Measurements from ENCODE around the gene S100A1. TPM values are rescaled to one million over a fixed set of nuclear protein-coding genes. Genes with fewer than 3 reads are reported as not detected.

Gene S100A1
- total RNA-seq, 1 experiment from 2014 or later, result 0.46 TPM

DNA sequence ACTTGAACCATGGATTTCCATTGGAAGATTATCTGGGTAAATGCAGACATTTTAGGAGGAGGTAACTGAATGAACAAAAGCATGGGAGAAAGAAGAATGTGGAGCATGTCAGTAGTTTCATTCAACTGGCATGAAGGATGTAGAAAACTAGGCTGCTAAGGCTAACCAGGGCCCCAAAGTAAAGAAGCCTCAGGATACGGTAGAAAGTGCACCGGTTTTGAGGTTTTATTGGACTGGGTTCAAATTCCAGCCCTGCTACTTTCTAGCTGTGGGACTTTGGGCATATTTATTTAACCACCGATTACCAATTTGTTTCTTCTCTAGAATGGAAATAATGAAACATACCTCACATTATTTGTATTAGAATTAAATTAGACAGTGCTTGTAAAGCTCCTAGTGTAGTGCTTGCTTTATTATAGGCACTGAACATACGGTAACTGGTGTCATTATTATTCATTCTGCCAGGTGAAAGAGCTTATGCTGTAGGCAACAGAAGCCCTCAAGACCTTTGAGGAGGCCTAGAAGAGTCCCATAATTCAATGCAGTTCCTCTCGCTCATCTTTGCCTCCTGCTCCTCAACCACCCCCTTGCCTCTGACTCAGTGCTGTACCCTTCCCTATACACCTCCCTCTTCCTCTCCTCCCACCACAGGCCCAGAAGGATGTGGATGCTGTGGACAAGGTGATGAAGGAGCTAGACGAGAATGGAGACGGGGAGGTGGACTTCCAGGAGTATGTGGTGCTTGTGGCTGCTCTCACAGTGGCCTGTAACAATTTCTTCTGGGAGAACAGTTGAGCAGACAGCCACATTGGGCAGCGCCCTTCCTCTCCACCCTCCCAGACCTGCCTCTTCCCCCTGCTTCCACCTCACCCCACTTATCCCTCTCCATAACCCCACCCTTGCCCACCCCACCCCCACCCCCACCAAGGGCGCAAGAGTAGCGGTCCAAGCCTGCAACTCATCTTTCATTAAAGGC, 3.1 kb downstream of the S100A1 start:
- TF ChIP-seq, protein P1, sequence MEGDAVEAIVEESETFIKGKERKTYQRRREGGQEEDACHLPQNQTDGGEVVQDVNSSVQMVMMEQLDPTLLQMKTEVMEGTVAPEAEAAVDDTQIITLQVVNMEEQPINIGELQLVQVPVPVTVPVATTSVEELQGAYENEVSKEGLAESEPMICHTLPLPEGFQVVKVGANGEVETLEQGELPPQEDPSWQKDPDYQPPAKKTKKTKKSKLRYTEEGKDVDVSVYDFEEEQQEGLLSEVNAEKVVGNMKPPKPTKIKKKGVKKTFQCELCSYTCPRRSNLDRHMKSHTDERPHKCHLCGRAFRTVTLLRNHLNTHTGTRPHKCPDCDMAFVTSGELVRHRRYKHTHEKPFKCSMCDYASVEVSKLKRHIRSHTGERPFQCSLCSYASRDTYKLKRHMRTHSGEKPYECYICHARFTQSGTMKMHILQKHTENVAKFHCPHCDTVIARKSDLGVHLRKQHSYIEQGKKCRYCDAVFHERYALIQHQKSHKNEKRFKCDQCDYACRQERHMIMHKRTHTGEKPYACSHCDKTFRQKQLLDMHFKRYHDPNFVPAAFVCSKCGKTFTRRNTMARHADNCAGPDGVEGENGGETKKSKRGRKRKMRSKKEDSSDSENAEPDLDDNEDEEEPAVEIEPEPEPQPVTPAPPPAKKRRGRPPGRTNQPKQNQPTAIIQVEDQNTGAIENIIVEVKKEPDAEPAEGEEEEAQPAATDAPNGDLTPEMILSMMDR (conservative IDR thresholded peaks at IDR 0.05), result no peak
- no peak for TF ChIP-seq EZH2 (IDR thresholded peaks at IDR 0.05; ENCODE audit: low read depth)
- Histone ChIP-seq H3K4me2 (no peak overlapping the region), H3K9me2 (ENCODE audit: insufficient read depth) (no peaks in the 10 kb centered on the region), H2AFZ (no peak overlapping the region), H4K20me1 (ENCODE audit: insufficient read depth) (peaks cover 4% of the 10 kb centered on the region; the same call in 1 of the 2 replicates), H3K79me2 (ENCODE audit: low read depth) (peaks cover 29% of the 10 kb centered on the region), H3K36me3 (ENCODE audit: low read depth) (peaks cover 3% of the 10 kb centered on the region), H3F3A (ENCODE audit: insufficient read depth, low read depth) (peaks cover 18% of the 10 kb centered on the region), H3K4me1 (replicated peaks; ENCODE audit: insufficient read depth) (peaks cover 26% of the 10 kb centered on the region), H3K27ac (no peak overlapping the region), H3K27me3 (ENCODE audit: insufficient read depth, low read depth) (no peaks in the 10 kb centered on the region), H3K9me3 (ENCODE audit: insufficient read depth, low read depth) (no peaks in the 10 kb centered on the region), H3K4me3 (no peak overlapping the region)
- intact Hi-C loops (cut with micrococcal nuclease; ENCODE audit: unreplicated experiment), result no loop called here
- BruUV-seq (replicated peaks), result no TSS peak
- no peak for DNase-seq
- ChIA-PET POLR2A (ENCODE audit: unreplicated experiment) (no interaction called here), CTCF (no interaction called here)

DNA sequence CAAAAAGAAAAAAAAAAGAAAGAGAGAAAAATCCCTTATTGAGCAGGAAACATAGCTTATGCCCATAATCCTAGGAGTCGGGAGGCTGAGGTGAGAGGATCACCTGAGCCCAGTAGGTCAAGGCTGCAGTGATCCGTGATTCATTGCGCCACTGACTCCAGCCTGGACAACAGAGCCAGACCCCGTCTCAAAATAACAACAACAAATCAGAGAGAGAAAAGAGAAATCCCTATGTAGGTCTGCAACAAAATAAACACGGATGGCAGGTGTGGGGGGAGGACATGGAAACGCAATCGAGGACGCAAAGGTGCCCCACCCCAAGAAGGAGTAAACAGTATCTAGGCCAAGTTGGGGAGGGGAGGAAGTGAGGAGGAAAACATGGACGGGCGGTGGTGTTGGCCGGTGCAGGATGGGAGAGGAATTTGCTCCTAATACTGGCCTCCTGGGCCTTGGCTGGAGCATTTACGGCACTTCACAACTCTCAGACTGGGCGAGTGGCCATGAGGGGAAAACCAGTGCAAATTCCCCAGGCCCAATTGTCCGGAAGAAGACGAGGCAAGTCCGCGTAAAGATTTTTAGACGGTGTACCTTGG, 5.0 kb downstream of the S100A1 start:
- no peaks in the 10 kb centered on the region for H3K9me2 ChIP-seq (ENCODE audit: insufficient read depth)
- DNase-seq, result no peak
- peak overlapping the region; percentile 80 for H3K4me2 ChIP-seq
- H3F3A ChIP-seq (ENCODE audit: insufficient read depth, low read depth), result peaks cover 21% of the 10 kb centered on the region
- ChIA-PET CTCF (no interaction called here), POLR2A (ENCODE audit: unreplicated experiment) (interaction anchor here (0.6 to 2.1 kb wide), 13 partner anchors 15 to 1647 kb away, joined by 3 to 48 read pairs (median 6); partner anchors contain the start of genes S100A14, S100A16 and S100A4)
- TF ChIP-seq, protein P1 (conservative IDR thresholded peaks at IDR 0.05), result no peak
- no peak for TF ChIP-seq EZH2 (IDR thresholded peaks at IDR 0.05; ENCODE audit: low read depth)
- peak overlapping the region; percentile 96; the same call in 1 of the 2 replicates for H3K4me3 ChIP-seq
- H3K4me1 ChIP-seq (replicated peaks; ENCODE audit: insufficient read depth), result peaks cover 20% of the 10 kb centered on the region
- no peaks in the 10 kb centered on the region for H3K27me3 ChIP-seq (ENCODE audit: insufficient read depth, low read depth)
- intact Hi-C loops (cut with micrococcal nuclease; ENCODE audit: unreplicated experiment), result loop anchor here (1.0 kb wide), 1 partner anchor 20 kb away; the partner anchor contains the start of gene S100A16
- peaks cover 12% of the 10 kb centered on the region for H4K20me1 ChIP-seq (ENCODE audit: insufficient read depth)
- H3K36me3 ChIP-seq (ENCODE audit: low read depth), result peaks cover 21% of the 10 kb centered on the region
- peak overlapping the region; percentile 100 for H3K27ac ChIP-seq
- H3K79me2 ChIP-seq (ENCODE audit: low read depth), result peaks cover 43% of the 10 kb centered on the region
- H3K9me3 ChIP-seq (ENCODE audit: insufficient read depth, low read depth), result no peaks in the 10 kb centered on the region
- no TSS peak for BruUV-seq (replicated peaks)
- no peak overlapping the region for H2AFZ ChIP-seq

Measured in PC-9 (cell line).